Suppressor macrophage (primary cell): ENCODE measurements around the gene PDGFD.

ENCODE experiments used
- DNase-seq, 4 experiments: peaks; one replicate each; pipeline ENCODE4 v3.0.0-alpha.2; 2020 to 2022

The PDGFD gene

GRCh38 chr11:103881584-103881983 lies 282.4 kb downstream of the PDGFD start:
- DNase-seq: no peak

- DNase-seq: no peak
These were observed 283.0 kb downstream of the PDGFD start for GRCh38 chr11:103880968-103881367.

DNA sequence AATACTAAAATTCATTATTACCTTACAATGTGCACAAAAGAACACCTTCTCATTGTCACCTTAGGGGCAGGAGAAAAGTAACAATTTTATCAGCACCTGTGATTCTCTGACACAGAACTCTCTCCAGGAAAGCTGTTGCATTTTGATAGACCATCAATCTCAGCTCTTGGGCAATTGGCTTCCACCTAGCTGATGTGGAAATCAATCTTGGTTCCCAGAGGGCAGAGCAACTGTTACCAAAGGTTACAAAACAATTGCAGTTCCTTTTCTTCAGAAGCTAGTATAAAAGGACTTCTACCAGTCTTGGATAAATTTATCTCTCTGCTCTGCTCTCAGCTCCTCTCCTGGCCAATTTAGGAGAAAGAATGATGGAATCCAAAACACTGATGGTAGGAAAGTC lies 285.3 kb downstream of the PDGFD start:
- peak in 3 of 4 experiments; percentile 45 to 63 (median 56) for DNase-seq

DNA sequence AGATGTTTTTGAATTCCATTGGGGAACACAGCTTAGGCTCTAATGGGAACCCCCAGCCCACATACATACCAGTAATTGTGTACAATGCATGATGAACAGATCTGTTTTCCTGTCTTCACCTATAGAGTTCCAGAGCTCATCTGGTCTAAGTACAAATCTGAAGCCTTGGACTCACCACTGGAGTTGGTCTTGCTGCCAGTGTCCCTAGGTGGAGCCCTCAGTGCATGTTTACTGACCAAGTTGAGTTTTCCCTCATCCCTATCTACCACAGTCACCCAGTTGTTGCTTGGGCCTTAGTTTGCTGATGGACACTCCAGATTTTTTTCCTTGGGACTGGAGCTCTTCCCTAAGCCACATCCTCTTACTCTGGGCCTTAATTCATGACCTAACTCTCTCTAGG lies 286.7 kb downstream of the PDGFD start:
- DNase-seq: peak in 3 of 4 experiments; percentile 16 to 24 (median 17)

- peak in 3 of 4 experiments; percentile 13 to 23 (median 15) for DNase-seq
These were observed 288.0 kb downstream of the PDGFD start for GRCh38 chr11:103875855-103876510.

- peak in 3 of 4 experiments; percentile 27 to 47 (median 42) for DNase-seq
These were observed 291.2 kb downstream of the PDGFD start for GRCh38 chr11:103872748-103873147.

- DNase-seq: no peak
These were observed 291.9 kb downstream of the PDGFD start for GRCh38 chr11:103871923-103872551.

GRCh38 chr11:103870821-103871309 lies 293.1 kb downstream of the PDGFD start:
- DNase-seq: peak in 2 of 4 experiments; percentile 19 to 29

- no peak for DNase-seq
These were observed 296.5 kb downstream of the PDGFD start for GRCh38 chr11:103867481-103867880.

DNA sequence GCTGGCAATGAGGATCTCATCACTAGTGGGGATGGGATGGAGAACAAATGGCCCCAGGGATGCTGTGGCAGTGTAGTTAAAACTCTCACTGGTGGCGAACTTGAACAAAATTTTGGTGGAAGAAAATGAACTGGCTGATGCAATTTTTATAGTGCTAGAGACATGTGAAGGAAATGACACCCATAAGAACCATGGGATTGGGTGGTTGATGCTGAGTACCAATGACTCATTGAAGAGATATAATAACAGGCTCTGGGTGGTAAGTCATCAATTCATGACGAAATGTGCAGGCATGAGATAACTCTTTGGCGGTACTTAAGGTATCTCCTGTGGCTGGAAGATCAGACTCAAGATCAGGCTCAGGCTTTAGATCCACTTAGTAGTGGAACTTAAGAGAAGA lies 300.4 kb downstream of the PDGFD start:
- DNase-seq: peak in 1 of 4 experiments; percentile 10

DNA sequence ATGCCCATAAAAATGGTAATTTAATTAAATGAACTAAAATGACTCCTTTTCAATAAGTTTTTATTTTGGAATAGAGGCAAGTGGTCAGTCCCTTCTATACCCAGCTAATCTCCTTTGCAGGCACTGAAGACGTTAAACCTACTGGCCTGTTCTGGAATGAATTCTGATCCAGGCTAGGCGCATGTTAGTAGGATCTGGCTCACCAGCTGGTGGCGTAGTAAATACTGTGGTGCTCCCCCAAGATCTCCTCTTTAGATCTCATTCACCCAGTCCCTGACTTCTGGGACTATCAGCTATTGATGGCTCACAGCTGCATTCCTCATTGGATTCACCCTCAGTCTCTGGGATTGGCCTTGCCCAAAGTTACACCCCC lies 301.2 kb downstream of the PDGFD start:
- DNase-seq: no peak

DNA sequence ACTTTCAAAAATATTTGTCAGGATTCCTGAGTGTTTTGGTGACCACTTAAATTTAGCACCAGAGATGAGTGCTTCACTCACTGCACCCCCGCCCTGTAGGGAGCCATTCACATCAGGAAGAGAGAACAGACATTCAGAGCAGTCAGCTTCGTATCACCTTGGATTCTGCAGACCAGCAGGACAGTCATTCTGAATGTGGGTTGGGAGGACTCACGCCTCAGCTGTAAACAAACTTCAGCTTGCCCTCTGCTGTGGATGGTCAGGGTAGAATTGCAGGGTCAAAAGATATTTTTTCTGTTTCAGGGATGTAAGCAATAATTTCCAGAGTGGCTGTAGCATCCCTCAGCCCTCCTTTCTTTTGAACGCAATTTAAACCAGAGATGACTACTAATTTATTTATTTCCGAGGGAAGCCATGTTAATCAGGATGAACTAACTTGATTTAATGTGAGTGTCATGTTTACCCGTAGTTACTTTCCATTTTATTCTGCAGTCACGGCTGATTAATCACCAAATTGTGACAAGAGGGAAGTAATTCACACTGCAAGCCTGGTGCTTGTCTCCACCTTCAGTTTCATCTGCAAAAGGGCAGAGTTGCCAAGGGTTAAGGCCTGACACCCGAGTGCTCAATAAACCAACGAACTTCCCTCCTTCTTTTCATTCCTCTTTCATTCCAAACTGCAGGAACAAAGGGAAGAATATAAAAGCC lies 301.7 kb downstream of the PDGFD start:
- peak; percentile 4 to 48 (median 26) for DNase-seq
